KBM-7 (cell line): ENCODE results near the gene SOSTDC1.

ENCODE experiments used
- DNase-seq: peaks from one replicate; pipeline ENCODE4 v3.0.0-alpha.2; 2015
- in situ Hi-C: fragments of 300-500 bp; cut with MboI; formaldehyde crosslinking; loops from 2 replicates; pipeline ENCODE4 v1.14.3; 2020; ENCODE audit warnings: low sequenced_read_pairs, low pct_unique_long_range_greater_than_20kb, mixed read lengths

The SOSTDC1 gene

GRCh38 chr7:16422103-16422435 is 43.5 kb downstream of the SOSTDC1 start:
- no peak for DNase-seq

GRCh38 chr7:16421333-16422102 is 44.0 kb downstream of the SOSTDC1 start, which contains the start of gene CRPPA:
Gene CRPPA (minus strand): TSS chr7:16421538. CDS start chr7:16421322, 216 bp downstream.
- DNase-seq = peak; percentile 64
- in situ Hi-C loops = no loop called here

More at GRCh38 chr7:16422103-16422435, 43.5 kb downstream of the SOSTDC1 start:
- in situ Hi-C loops = no loop called here

- in situ Hi-C loops = no loop called here
- peak; percentile 91 for DNase-seq
These were observed 44.7 kb downstream of the SOSTDC1 start for GRCh38 chr7:16420649-16421332.

- in situ Hi-C loops = no loop called here
- DNase-seq = no peak
These were observed 45.2 kb downstream of the SOSTDC1 start for GRCh38 chr7:16420329-16420648.

GRCh38 chr7:16419859-16420258 is 45.7 kb downstream of the SOSTDC1 start:
- no peak for DNase-seq
- in situ Hi-C loops = no loop called here

GRCh38 chr7:16419126-16419525 is 46.4 kb downstream of the SOSTDC1 start:
- no peak for DNase-seq
- in situ Hi-C loops = no loop called here

- peak; percentile 39 for DNase-seq
- in situ Hi-C loops = no loop called here
These were observed 47.6 kb downstream of the SOSTDC1 start for GRCh38 chr7:16417906-16418305.

GRCh38 chr7:16416289-16417282 is 49.0 kb downstream of the SOSTDC1 start:
- in situ Hi-C loops = no loop called here
- DNase-seq = peak; percentile 80

- DNase-seq = no peak
- in situ Hi-C loops = no loop called here
These were observed 53.0 kb downstream of the SOSTDC1 start for GRCh38 chr7:16412274-16413254.
